Common myeloid progenitor, CD34-positive (primary cell): ENCODE data around the gene CD200R1L.
A peak's percentile ranks its signal among the peaks of the same experiment; 100 is the strongest.

ENCODE experiments used
- CTCF ChIA-PET: fragments of 350-600 bp; sonication (Branson Sonifier 250); formaldehyde crosslinking; loops from one replicate; lab custom pipeline; 2021; ENCODE audit warnings: antibody characterized with exemption; lab: Charles Lee
- POLR2A ChIA-PET: fragments of 350-600 bp; sonication (Branson Sonifier 250); formaldehyde crosslinking; loops from one replicate; lab custom pipeline; 2021; ENCODE audit warnings: antibody characterized with exemption; lab: Charles Lee
- DNase-seq, 3 donors: peaks; one replicate each; pipeline versions ENCODE4 v3.0.0 to v3.0.0-alpha.2; 2013
- H3K27ac ChIP-seq, 2 experiments: 1 replicate in 1 of 2; 2 replicates in 1 of 2; pipeline ENCODE4 v1.7.0; 2013; ENCODE audit warnings: inconsistent platforms in 2 of 2, low read length in 2 of 2, mild to moderate bottlenecking in 2 of 2, low read depth in 1 of 2, moderate library complexity in 1 of 2; ENCODE audit not compliant: severe bottlenecking in 2 of 2, insufficient read depth in 1 of 2, poor library complexity in 1 of 2
- H3K27me3 ChIP-seq, 5 experiments: replicated peaks in 2 of 5; 1 replicate in 3 of 5; 2 replicates in 2 of 5; pipeline versions ENCODE4 v1.6.1 to v1.7.0; 2013; ENCODE audit warnings: low read length in 4 of 5, mild to moderate bottlenecking in 2 of 5, moderate library complexity in 2 of 5, inconsistent platforms in 1 of 5; ENCODE audit not compliant: insufficient read depth in 5 of 5, control insufficient read depth in 4 of 5
- H3K36me3 ChIP-seq, 4 experiments: 1 replicate in 2 of 4; 2 replicates in 2 of 4; pipeline versions ENCODE4 v1.6.1 to v1.7.0; 2013; ENCODE audit warnings: low read length in 3 of 4, control low read depth in 1 of 4, mild to moderate bottlenecking in 1 of 4; ENCODE audit not compliant: control insufficient read depth in 4 of 4, insufficient read depth in 4 of 4
- H3K4me1 ChIP-seq, 4 experiments: 1 replicate in 3 of 4; 2 replicates in 1 of 4; pipeline versions ENCODE4 v1.6.1 to v1.7.1; 2013; ENCODE audit warnings: low read length in 3 of 4, mild to moderate bottlenecking in 3 of 4, control low read depth in 1 of 4, inconsistent platforms in 1 of 4, moderate library complexity in 1 of 4; ENCODE audit not compliant: control insufficient read depth in 4 of 4, insufficient read depth in 4 of 4; ENCODE audit errors: control extremely low read depth in 1 of 4
- H3K4me3 ChIP-seq, 7 experiments: 1 replicate in 4 of 7; 2 replicates in 3 of 7; pipeline versions ENCODE4 v1.5.1 to v1.7.0; 2013; ENCODE audit warnings: mild to moderate bottlenecking in 7 of 7, low read length in 6 of 7, moderate library complexity in 6 of 7, inconsistent platforms in 2 of 7, low read depth in 2 of 7, control low read depth in 1 of 7; ENCODE audit not compliant: insufficient read depth in 4 of 7, control insufficient read depth in 1 of 7; ENCODE audit errors: extremely low read depth in 1 of 7
- H3K9me3 ChIP-seq, 5 experiments: 1 replicate in 4 of 5; 2 replicates in 1 of 5; pipeline versions ENCODE4 v1.6.1 to v1.7.1; 2013; ENCODE audit warnings: low read length in 4 of 5, mild to moderate bottlenecking in 2 of 5, inconsistent platforms in 1 of 5, low read depth in 1 of 5, moderate library complexity in 1 of 5; ENCODE audit not compliant: control insufficient read depth in 4 of 5, insufficient read depth in 2 of 5; ENCODE audit errors: control extremely low read depth in 1 of 5
- WGBS: methylation state at CpG from one replicate; pipeline ENCODE4 v1.1.5; 2013; ENCODE audit not compliant: insufficient coverage; 5-methylcytosine and 5-hydroxymethylcytosine counted together

CD200R1L gene

DNA sequence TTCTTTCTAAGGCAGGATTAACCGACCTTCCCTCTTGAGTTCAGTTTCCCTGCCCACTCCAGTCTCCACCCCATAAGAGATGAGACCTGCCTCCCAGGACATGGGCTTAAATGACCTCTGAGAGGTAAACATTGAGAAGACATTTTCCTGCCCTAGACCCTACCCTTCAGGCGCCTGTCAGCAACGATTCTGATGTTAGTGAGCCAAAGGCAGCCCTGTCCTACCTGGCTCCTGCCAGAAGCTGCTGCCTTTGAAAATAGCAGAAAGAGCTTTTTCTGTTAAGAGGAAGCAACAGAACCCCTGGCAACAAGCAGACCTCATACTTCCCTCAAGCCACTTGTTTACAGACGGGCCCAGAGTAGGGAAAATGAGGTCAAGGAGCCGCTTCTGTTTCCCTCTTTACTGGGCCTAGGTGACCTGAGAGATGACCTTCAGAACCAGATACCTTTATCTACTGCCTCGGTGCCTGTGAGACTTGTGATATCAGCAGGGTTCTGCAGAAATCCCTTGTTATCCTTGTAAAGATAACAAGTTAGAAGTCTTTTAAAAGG, 52.0 kb downstream of the CD200R1L start:
- no peaks in the 10 kb centered on the region for H3K27me3 ChIP-seq
- ChIA-PET CTCF (interaction anchor here (1.4 kb wide), 1 partner anchor 9 kb away, joined by 3 read pairs; no protein-coding TSS in a partner anchor), POLR2A (no interaction called here)
- H3K4me3 ChIP-seq, result peak overlapping the region in 3 of 7 experiments; percentile 26 to 55 (median 36)
- H3K9me3 ChIP-seq, result no peaks in the 10 kb centered on the region
- peak; percentile 20 to 82 (median 73) for DNase-seq
- WGBS, result 4% methylated on average over 3 of the region's 6 CpGs
- no peaks in the 10 kb centered on the region for H3K36me3 ChIP-seq
- peaks cover 6 to 22% (median 21%) of the 10 kb centered on the region in 4 experiments for H3K4me1 ChIP-seq
- H3K27ac ChIP-seq, result peak overlapping the region in 1 of 2 experiments; percentile 50

DNA sequence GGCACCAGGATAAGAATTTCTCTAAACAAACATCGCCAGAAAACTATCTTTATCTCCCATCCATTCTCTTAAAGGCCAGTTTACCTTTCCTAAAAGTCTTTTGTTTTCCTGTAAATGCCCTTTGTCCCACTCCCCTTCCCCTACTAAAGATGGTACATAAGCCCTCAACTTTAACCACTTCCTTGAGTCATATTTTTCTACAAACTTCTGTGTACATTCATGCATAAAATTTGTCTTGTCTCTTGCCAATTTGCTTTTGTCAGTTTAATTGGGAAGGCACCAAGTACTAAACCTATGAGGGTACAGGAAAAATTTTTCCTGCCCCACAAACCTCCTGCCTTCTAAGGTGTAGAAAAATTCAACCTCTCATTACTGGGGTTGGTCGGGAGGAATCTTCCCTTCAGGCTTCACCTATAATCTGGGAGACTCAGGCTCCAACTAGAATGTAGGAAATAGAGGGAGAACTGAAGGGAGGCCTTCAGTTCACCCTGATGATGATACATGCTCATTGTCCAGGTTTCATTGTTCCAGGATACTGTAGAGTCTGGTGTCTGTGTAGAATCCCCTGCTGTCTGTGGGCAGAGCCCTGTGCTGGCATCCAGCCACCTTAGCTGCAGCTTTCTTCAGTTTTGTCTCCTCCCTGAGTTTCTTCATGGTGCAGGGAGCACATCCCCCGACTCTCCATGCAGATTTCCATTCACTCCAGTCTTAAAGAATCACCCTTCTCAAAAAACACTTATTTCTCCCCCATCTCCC, 53.2 kb downstream of the CD200R1L start:
- peaks cover 6 to 22% (median 21%) of the 10 kb centered on the region in 4 experiments for H3K4me1 ChIP-seq
- no peaks in the 10 kb centered on the region for H3K27me3 ChIP-seq
- POLR2A ChIA-PET, result no interaction called here
- H3K9me3 ChIP-seq, result no peaks in the 10 kb centered on the region
- no peaks in the 10 kb centered on the region for H3K36me3 ChIP-seq
- H3K4me3 ChIP-seq, result no peak overlapping the region
- no peak overlapping the region for H3K27ac ChIP-seq
- CTCF ChIA-PET, result interaction anchor here (0.8 kb wide), 1 partner anchor 10 kb away, joined by 3 read pairs; no protein-coding TSS in a partner anchor
- peak in 1 of 3 donors; percentile 23 for DNase-seq
- 95% methylated on average over 3 of the region's 3 CpGs for WGBS

DNA sequence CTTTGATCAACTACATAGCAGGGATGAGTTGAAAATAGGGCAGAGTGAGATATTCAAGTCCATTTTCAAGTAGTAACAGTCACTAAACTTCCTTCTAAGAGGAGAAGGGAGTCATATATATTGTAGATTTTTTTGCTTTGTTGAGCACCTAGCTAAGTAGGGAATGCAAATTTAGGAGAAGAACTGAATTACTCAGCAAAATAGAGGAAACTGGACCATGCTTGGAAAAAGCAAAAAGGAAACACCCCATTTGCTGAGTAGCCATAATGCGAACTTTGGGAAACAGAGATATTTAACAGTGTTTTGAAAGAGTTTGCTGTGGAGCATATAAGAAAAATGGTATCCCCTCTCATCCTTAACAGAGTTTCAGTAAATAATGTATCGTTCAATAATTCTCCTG, 54.9 kb downstream of the CD200R1L start:
- peaks cover 7 to 23% (median 21%) of the 10 kb centered on the region in 4 experiments for H3K4me1 ChIP-seq
- no peaks in the 10 kb centered on the region for H3K27me3 ChIP-seq
- POLR2A ChIA-PET, result no interaction called here
- CTCF ChIA-PET, result no interaction called here
- no peak for DNase-seq
- no peak overlapping the region for H3K27ac ChIP-seq
- H3K4me3 ChIP-seq, result no peak overlapping the region
- H3K36me3 ChIP-seq, result no peaks in the 10 kb centered on the region
- 100% methylated on average over 1 of the region's 2 CpGs for whole genome bisulfite sequencing
- H3K9me3 ChIP-seq, result peaks cover 2 to 12% (median 3%) of the 10 kb centered on the region in 5 experiments

DNA sequence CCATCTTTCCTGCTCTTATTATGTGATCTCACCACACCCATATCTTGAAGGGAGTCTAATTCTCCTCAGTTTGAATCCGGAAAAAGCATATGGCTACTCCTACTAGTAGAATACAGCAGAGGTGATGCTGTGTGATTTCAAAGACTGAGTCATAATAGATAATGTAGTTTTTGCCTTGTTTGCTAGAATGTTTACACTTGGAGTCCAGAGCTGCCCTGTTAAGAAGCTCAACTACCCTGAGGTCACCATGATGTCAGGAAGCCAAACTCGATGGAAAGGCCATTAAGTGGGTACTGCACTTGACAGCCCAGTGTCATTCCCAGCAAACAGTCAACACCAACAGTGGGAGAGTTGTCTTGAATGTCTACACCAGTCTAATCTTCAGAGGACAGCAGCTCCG, 56.9 kb downstream of the CD200R1L start:
- no peak for DNase-seq
- H3K27me3 ChIP-seq, result no peaks in the 10 kb centered on the region
- ChIA-PET CTCF (no interaction called here), POLR2A (no interaction called here)
- peaks cover 14 to 32% (median 26%) of the 10 kb centered on the region in 4 experiments for H3K4me1 ChIP-seq
- no peaks in the 10 kb centered on the region for H3K36me3 ChIP-seq
- no peak overlapping the region for H3K4me3 ChIP-seq
- H3K27ac ChIP-seq, result no peak overlapping the region
- H3K9me3 ChIP-seq, result peaks cover 2 to 12% (median 3%) of the 10 kb centered on the region in 5 experiments
- 85% methylated on average over 2 of the region's 3 CpGs for WGBS

DNA sequence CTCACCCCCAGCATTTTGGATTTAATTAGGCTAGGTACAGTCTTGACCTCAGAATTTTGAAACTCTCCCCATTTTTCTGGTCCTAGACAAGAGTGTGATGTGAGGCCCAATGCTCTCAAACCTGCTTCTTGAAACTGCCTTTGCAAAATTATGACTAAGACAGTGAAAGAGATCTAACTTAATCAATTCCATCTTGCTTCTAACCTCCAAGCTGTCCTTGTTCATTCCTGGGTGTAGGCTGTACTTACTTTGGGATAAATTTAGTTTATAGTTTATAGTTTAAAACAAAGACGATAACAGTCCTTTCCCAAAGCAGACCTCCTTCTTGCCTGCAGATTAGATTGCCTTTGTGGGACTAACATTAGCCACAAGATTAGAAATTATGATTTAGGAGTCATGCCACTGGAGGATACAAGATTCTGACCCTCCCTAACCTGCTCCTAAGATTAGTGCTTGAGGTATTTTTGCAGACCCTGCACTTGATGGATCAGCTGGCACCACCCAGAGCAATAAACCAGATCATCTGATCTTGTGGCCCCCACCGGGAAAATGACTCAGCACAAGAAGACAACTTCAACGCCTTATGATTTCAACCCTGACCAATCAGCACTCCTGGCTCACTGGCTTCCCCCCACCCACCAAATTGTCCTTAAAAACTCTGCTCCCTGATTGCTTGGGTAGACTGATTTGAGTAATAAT, 59.6 kb downstream of the CD200R1L start:
- Histone ChIP-seq H3K4me3 (no peak overlapping the region), H3K36me3 (no peaks in the 10 kb centered on the region), H3K4me1 (peaks cover 8 to 20% (median 9%) of the 10 kb centered on the region in 4 experiments), H3K27me3 (no peaks in the 10 kb centered on the region), H3K9me3 (peaks cover 2 to 12% (median 3%) of the 10 kb centered on the region in 5 experiments), H3K27ac (no peak overlapping the region)
- no peak for DNase-seq
- ChIA-PET POLR2A (no interaction called here), CTCF (no interaction called here)
- no CpG with 5 or more reads among the region's 3 CpGs for WGBS

DNA sequence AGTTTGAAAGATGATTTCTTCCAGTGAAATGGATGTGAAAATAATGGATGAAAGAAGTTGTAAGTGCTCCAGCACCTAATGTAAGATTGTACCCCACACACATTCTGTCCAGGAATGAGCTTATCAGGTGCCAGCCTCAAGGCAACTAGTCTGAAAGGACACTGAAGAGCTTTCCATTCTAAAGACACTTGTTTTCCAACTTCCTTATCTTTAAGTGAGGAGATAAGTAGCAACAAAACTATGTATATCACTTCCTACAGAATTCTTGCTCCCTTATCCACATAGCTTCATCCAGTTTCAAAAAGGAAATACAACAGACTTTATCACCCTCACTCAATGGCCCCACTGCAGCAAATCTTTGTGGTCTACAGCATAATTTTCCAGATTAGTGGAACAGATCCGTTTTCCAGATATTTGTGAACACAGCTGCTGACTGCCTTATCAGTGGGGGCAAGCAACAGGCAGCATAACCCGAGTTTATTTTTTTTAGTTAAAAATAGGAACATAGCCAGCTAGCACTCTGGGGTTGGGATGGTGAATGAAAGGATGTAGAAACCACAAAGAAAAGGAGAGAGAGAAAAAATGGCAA, 60.6 kb downstream of the CD200R1L start:
- Histone ChIP-seq H3K27ac (no peak overlapping the region), H3K4me3 (no peak overlapping the region), H3K36me3 (no peaks in the 10 kb centered on the region), H3K27me3 (no peaks in the 10 kb centered on the region), H3K4me1 (peaks cover 8 to 20% (median 9%) of the 10 kb centered on the region in 4 experiments), H3K9me3 (peaks cover 2 to 12% (median 3%) of the 10 kb centered on the region in 5 experiments)
- DNase-seq, result peak; percentile 13 to 52 (median 28)
- CTCF ChIA-PET, result interaction anchor here (1.1 to 1.4 kb wide), 2 partner anchors 9 to 190 kb away, joined by 3 to 4 read pairs; no protein-coding TSS in a partner anchor
- WGBS, result 0% methylated on average over 2 of the region's 2 CpGs
- POLR2A ChIA-PET, result no interaction called here
